HepG2 (cell line): Measurements from ENCODE around the gene UCN2. TPM values are rescaled to one million over a fixed set of nuclear protein-coding genes. Genes with fewer than 3 reads are reported as not detected.

Source experiments
- ATAC-seq: fragments of 200-7000 bp; cut with Tn5 transposase; 3 replicates; pipeline ENCODE4 v1.9.1; 2020; ENCODE audit warnings: mild to moderate bottlenecking, moderate library complexity
- BruUV-seq: library from RNA; stranded (reverse); fragments of 400-500 nt; replicated peaks from 2 replicates; lab custom pipeline; 2021; lab: Mats Ljungman, UMichigan
- CTCF ChIA-PET: fragments of 300-600 bp; formaldehyde crosslinking; extraction: SDS; loops from one replicate; lab custom pipeline; 2021; ENCODE audit warnings: low total read pairs, inconsistent platforms, low intra/inter-chr PET ratio; lab: Yijun Ruan, JAX
- POLR2A ChIA-PET: fragments of 350-600 bp; sonication (Branson Sonifier 250); formaldehyde crosslinking; loops from one replicate; lab custom pipeline; 2020; ENCODE audit warnings: antibody characterized with exemption, inconsistent platforms; lab: Yijun Ruan, JAX
- DNase-seq: peaks from one replicate; pipeline ENCODE4 v3.0.0-alpha.2; 2015; ENCODE audit warnings: low spot score
- FAIRE-seq: peaks from 3 replicates; lab custom pipeline; 2011; peaks lifted over from hg19 to GRCh38; lab: Jason Lieb, UNC
- H2AFZ ChIP-seq: one replicate; pipeline ENCODE4 v1.6.1; 2011; ENCODE audit warnings: low read length, inconsistent platforms
- H3K27ac ChIP-seq: fragments of 300-600 bp; 3 replicates; pipeline ENCODE4 v1.8.0; 2011; ENCODE audit warnings: mixed run types, mild to moderate bottlenecking, mixed read lengths, low read length, inconsistent platforms; ENCODE audit not compliant: insufficient read depth; ENCODE audit errors: extremely low read length
- H3K27me3 ChIP-seq, 2 experiments: fragments of 200-600 bp in 1 of 2; 2 replicates in 1 of 2; 3 replicates in 1 of 2; pipeline versions ENCODE4 v1.6.0 to v1.8.0; 2011; ENCODE audit warnings: low read length in 2 of 2, mild to moderate bottlenecking in 2 of 2, moderate library complexity in 2 of 2, inconsistent platforms in 1 of 2; ENCODE audit not compliant: insufficient read depth in 2 of 2, control insufficient read depth in 1 of 2
- H3K36me3 ChIP-seq, 2 experiments: fragments of 200-600 bp in 1 of 2; replicated peaks in 1 of 2; 2 replicates in 1 of 2; 3 replicates in 1 of 2; pipeline versions ENCODE4 v1.5.1 to v1.8.0; 2011; ENCODE audit warnings: low read length in 2 of 2, inconsistent platforms in 1 of 2; ENCODE audit not compliant: insufficient read depth in 2 of 2, control insufficient read depth in 1 of 2
- H3K4me1 ChIP-seq: 2 replicates; pipeline ENCODE4 v1.5.1; 2012; ENCODE audit warnings: low read length, inconsistent platforms; ENCODE audit not compliant: insufficient read depth
- H3K4me2 ChIP-seq: 2 replicates; pipeline ENCODE4 v1.6.0; 2011; ENCODE audit warnings: low read depth, low read length, inconsistent platforms
- H3K4me3 ChIP-seq, 3 experiments: fragments of 200-600 bp in 1 of 3; sonication (generic), shearing (Covaris generic) in 1 of 3; replicated peaks in 1 of 3; 2 replicates each; pipeline ENCODE4 v1.5.1; 2011 to 2016; ENCODE audit warnings: low read length in 3 of 3, inconsistent platforms in 2 of 3, low read depth in 2 of 3, mild to moderate bottlenecking in 2 of 3, control low read depth in 1 of 3, mixed read lengths in 1 of 3; ENCODE audit not compliant: insufficient read depth in 1 of 3
- H3K79me2 ChIP-seq: one replicate; pipeline ENCODE4 v1.6.1; 2011; ENCODE audit warnings: low read length, inconsistent platforms; ENCODE audit not compliant: insufficient read depth
- H3K9ac ChIP-seq: 2 replicates; pipeline ENCODE4 v1.6.0; 2011; ENCODE audit warnings: mild to moderate bottlenecking, low read depth, low read length, inconsistent platforms; ENCODE audit not compliant: insufficient read depth
- H3K9me3 ChIP-seq: 2 replicates; pipeline ENCODE4 v1.5.1; 2012; ENCODE audit warnings: mild to moderate bottlenecking, low read length
- H4K20me1 ChIP-seq: 2 replicates; pipeline ENCODE4 v1.6.0; 2011; ENCODE audit warnings: inconsistent platforms, mild to moderate bottlenecking, low read length, moderate library complexity; ENCODE audit not compliant: insufficient read depth
- DNMT3B ChIP-seq: conservative IDR thresholded peaks from 2 replicates; pipeline ENCODE4 v1.6.1; 2016; ENCODE audit warnings: missing biosample characterization, control low read depth
- ELF3 ChIP-seq: IDR thresholded peaks from 2 replicates; pipeline ENCODE4 v1.6.1; 2016; ENCODE audit warnings: missing genetic modification reagents, missing compliant biosample characterization
- KDM5B ChIP-seq: sonication (generic); formaldehyde crosslinking; IDR thresholded peaks from 2 replicates; pipeline ENCODE4 v1.4.0; 2020; ENCODE audit warnings: missing genetic modification reagents, mild to moderate bottlenecking, borderline replicate concordance
- PAWR ChIP-seq: sonication (generic); formaldehyde crosslinking; IDR thresholded peaks from 2 replicates; pipeline ENCODE4 v1.4.0; 2020; ENCODE audit warnings: missing genetic modification reagents, mild to moderate bottlenecking, borderline replicate concordance
- STAG1 ChIP-seq: sonication (generic); formaldehyde crosslinking; IDR thresholded peaks from 2 replicates; pipeline ENCODE4 v1.4.0; 2020; ENCODE audit warnings: missing genetic modification reagents
- TP53 ChIP-seq: sonication (generic); formaldehyde crosslinking; conservative IDR thresholded peaks from 2 replicates; pipeline ENCODE4 v1.4.0; 2020; ENCODE audit warnings: missing genetic modification reagents
- ZFP62 ChIP-seq: sonication (generic); formaldehyde crosslinking; IDR thresholded peaks from 2 replicates; pipeline ENCODE4 v1.4.0; 2020; ENCODE audit warnings: missing genetic modification reagents
- ZNF136 ChIP-seq: sonication (generic); formaldehyde crosslinking; IDR thresholded peaks from 2 replicates; pipeline ENCODE4 v1.8.1; 2022; ENCODE audit warnings: low read depth, mild to moderate bottlenecking, moderate library complexity, missing genetic modification reagents
- ZNF350 ChIP-seq: sonication (generic); formaldehyde crosslinking; IDR thresholded peaks from 2 replicates; pipeline ENCODE4 v1.4.0; 2020; ENCODE audit warnings: mild to moderate bottlenecking, low read depth, missing genetic modification reagents, borderline replicate concordance
- ZNF431 ChIP-seq: sonication (generic); formaldehyde crosslinking; IDR thresholded peaks from 2 replicates; pipeline ENCODE4 v1.9.0; 2022; ENCODE audit warnings: missing genetic modification reagents, low read depth, mild to moderate bottlenecking, borderline replicate concordance
- ZNF768 ChIP-seq: sonication (generic); formaldehyde crosslinking; IDR thresholded peaks from 2 replicates; pipeline ENCODE4 v1.4.0; 2020; ENCODE audit warnings: missing genetic modification reagents
- WGBS: methylation state at CpG from one replicate; pipeline ENCODE4 v1.1.6; 2017; ENCODE audit warnings: low lambda C conversion rate; 5-methylcytosine and 5-hydroxymethylcytosine counted together
- in situ Hi-C: cut with HindIII; loops from 2 replicates; pipeline ENCODE4 v1.10.0; 2017; ENCODE audit warnings: low pct_unique_long_range_greater_than_20kb; ENCODE audit not compliant: extremely low pct_ligation_motif_present
- intact Hi-C: fragments of 100-400 bp; cut with micrococcal nuclease; formaldehyde crosslinking; loops from one replicate; pipeline ENCODE4 v1.10.0; 2022; ENCODE audit not compliant: unreplicated experiment
- polyA plus RNA-seq, 8 experiments: library from polyadenylated mRNA; depleted of rRNA in 3 of 8; stranded (reverse) in 7 of 8; unstranded in 1 of 8; fragments of >200 nt; fragmentation: Illumina TruSeq in 4 of 8; extraction: Trizol in 4 of 8; gene quantifications; 2 replicates each; pipeline versions ENCODE4 v1.2.1 to v1.2.3, GENCODE V29; 2011 to 2016; ENCODE audit warnings: low read depth in 4 of 8, missing spikeins in 1 of 8, mixed read lengths in 1 of 8; ENCODE audit not compliant: insufficient read depth in 1 of 8
- total RNA-seq, 5 experiments: library from RNA; depleted of rRNA; stranded (reverse); fragments of >200 nt; fragmentation: Illumina TruSeq; extraction: Trizol; gene quantifications; 2 replicates each; pipeline ENCODE4 v1.2.3, GENCODE V29; 2016; ENCODE audit warnings: low read depth in 1 of 5
- TF ChIP-seq, protein P1 (sequence below): sonication (generic); formaldehyde crosslinking; IDR thresholded peaks from 2 replicates; pipeline ENCODE4 v1.9.0; 2021; ENCODE audit warnings: mild to moderate bottlenecking, missing genetic modification reagents
- TF ChIP-seq, protein P2 (sequence below): sonication (generic); formaldehyde crosslinking; IDR thresholded peaks from 2 replicates; pipeline ENCODE4 v1.4.0; 2020; ENCODE audit warnings: missing genetic modification reagents

The UCN2 gene
- total and polyA plus RNA-seq, 2 of the 13 experiments (the other 11 are each of a cell fraction or from before 2014, with no cell fraction given): 0.07 to 1.5 TPM

DNA sequence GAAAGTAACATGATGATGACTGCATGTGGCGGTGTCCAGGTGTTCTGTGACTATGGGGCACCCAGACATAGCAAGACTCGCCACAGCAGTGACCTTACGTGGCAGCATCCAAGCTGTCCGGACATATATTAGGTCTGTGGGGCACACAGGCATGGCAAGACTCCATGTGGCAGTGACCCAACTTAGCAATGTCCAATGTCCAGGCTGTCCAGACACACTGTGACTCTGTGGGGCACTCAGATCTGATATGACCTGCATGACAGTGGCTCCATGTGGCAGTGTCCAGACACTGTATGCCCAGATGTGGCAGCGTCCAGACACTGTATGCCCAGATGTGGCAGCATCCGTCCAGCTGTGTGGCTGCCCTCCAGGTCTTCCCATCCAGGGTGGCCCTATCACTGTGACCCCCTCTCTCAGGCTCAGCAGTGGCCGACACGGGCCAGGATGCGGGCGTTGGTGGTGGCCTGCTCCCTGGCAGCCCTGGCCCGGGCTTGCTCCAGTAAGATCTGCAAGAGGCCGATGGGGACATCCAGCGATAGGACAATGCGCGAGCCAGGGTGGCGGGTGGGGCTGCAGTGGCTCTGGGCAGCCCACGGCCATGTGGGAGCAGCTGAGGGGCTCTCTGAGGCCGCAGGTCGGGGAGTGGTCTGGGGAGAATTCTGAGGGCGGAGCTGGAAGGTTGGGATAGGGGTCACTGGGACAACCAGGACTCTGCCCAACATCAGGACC lies 1.1 kb downstream of the UCN2 start (continued):
- TF ChIP-seq, protein P1, sequence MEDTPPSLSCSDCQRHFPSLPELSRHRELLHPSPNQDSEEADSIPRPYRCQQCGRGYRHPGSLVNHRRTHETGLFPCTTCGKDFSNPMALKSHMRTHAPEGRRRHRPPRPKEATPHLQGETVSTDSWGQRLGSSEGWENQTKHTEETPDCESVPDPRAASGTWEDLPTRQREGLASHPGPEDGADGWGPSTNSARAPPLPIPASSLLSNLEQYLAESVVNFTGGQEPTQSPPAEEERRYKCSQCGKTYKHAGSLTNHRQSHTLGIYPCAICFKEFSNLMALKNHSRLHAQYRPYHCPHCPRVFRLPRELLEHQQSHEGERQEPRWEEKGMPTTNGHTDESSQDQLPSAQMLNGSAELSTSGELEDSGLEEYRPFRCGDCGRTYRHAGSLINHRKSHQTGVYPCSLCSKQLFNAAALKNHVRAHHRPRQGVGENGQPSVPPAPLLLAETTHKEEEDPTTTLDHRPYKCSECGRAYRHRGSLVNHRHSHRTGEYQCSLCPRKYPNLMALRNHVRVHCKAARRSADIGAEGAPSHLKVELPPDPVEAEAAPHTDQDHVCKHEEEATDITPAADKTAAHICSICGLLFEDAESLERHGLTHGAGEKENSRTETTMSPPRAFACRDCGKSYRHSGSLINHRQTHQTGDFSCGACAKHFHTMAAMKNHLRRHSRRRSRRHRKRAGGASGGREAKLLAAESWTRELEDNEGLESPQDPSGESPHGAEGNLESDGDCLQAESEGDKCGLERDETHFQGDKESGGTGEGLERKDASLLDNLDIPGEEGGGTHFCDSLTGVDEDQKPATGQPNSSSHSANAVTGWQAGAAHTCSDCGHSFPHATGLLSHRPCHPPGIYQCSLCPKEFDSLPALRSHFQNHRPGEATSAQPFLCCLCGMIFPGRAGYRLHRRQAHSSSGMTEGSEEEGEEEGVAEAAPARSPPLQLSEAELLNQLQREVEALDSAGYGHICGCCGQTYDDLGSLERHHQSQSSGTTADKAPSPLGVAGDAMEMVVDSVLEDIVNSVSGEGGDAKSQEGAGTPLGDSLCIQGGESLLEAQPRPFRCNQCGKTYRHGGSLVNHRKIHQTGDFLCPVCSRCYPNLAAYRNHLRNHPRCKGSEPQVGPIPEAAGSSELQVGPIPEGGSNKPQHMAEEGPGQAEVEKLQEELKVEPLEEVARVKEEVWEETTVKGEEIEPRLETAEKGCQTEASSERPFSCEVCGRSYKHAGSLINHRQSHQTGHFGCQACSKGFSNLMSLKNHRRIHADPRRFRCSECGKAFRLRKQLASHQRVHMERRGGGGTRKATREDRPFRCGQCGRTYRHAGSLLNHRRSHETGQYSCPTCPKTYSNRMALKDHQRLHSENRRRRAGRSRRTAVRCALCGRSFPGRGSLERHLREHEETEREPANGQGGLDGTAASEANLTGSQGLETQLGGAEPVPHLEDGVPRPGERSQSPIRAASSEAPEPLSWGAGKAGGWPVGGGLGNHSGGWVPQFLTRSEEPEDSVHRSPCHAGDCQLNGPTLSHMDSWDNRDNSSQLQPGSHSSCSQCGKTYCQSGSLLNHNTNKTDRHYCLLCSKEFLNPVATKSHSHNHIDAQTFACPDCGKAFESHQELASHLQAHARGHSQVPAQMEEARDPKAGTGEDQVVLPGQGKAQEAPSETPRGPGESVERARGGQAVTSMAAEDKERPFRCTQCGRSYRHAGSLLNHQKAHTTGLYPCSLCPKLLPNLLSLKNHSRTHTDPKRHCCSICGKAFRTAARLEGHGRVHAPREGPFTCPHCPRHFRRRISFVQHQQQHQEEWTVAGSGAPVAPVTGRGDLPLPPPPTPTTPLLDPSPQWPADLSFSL (CRISPR knock-in tag): no peak

DNA sequence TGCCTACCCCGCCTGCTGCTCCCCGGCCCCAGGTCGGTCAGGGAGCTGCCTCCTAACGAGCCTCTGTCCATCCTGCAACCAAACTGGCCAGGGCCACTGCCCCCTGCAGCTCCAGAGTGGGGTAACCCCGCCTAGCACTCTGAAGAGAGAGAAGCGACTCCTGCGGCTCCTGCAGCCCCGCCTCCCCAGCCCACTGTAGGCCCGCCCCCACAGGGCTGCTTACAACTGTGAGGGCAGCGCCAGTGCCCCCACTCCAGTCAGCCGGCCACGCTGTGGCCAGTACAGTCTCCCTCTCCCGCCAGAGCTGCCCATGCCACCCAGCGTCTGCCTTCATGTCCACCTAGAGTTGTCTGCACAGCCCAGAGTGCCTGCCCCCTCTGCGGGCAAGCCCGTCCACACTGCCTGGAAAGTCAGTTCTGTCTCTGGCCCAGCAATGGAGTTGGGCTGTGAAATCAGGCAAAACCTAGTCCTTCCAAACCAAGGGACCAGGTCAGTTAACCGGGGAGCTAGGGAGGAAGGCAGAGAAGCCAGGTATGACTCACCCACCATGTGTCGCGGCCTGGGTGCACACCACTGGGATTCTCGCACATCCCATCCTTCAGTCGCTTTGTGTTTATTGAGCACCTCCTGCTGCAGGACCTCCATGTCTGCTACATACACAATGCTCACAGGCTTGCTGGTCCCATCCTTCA lies 2.4 kb downstream of the UCN2 start:
- ATAC-seq (peak; percentile 68), DNase-seq (peak; percentile 71), FAIRE-seq (peak; percentile 12)
- intact Hi-C loops (no loop called here), in situ Hi-C loops (no loop called here)
- Histone ChIP-seq H3K36me3 (no peaks in the 10 kb centered on the region), H4K20me1 (no peaks in the 10 kb centered on the region), H3K4me3 (peak overlapping the region; percentile 18 to 68 (median 59); a peak in 4 of 6 replicates), H3K9ac (peak overlapping the region; percentile 42; the same call in 1 of the 2 replicates), H2AFZ (no peak overlapping the region), H3K9me3 (no peaks in the 10 kb centered on the region), H3K4me2 (peak overlapping the region; percentile 86), H3K27me3 (no peaks in the 10 kb centered on the region; a peak in 1 of 5 replicates), H3K27ac (no peak overlapping the region), H3K79me2 (peaks cover 4% of the 10 kb centered on the region), H3K4me1 (peaks cover 85% of the 10 kb centered on the region)
- no TSS peak for BruUV-seq
- 25% methylated on average over 16 of the region's 21 CpGs for WGBS
- CTCF ChIA-PET: no interaction called here
- POLR2A ChIA-PET: interaction anchor here (0.7 to 3.0 kb wide), 3 partner anchors 63 to 88 kb away, joined by 3 to 7 read pairs (median 4); partner anchors contain the start of gene SLC26A6
- TF ChIP-seq STAG1 (CRISPR knock-in tag): peak; percentile 21; the same call in 1 of the 2 replicates
- TF ChIP-seq ZNF350 (CRISPR knock-in tag): 0 out of 2 replicates have a peak, but pooled peaks have one; percentile 34
- no peak for TF ChIP-seq ZFP62
- TF ChIP-seq PAWR (CRISPR knock-in tag): no peak
- TF ChIP-seq KDM5B (CRISPR knock-in tag): peak; percentile 67
- TF ChIP-seq ZNF431 (CRISPR knock-in tag): no peak
- TF ChIP-seq ZNF136 (CRISPR knock-in tag): 0 out of 2 replicates have a peak, but pooled peaks have one; percentile 45
- no peak for TF ChIP-seq TP53
- TF ChIP-seq ZNF768: no peak
- TF ChIP-seq, protein P2, sequence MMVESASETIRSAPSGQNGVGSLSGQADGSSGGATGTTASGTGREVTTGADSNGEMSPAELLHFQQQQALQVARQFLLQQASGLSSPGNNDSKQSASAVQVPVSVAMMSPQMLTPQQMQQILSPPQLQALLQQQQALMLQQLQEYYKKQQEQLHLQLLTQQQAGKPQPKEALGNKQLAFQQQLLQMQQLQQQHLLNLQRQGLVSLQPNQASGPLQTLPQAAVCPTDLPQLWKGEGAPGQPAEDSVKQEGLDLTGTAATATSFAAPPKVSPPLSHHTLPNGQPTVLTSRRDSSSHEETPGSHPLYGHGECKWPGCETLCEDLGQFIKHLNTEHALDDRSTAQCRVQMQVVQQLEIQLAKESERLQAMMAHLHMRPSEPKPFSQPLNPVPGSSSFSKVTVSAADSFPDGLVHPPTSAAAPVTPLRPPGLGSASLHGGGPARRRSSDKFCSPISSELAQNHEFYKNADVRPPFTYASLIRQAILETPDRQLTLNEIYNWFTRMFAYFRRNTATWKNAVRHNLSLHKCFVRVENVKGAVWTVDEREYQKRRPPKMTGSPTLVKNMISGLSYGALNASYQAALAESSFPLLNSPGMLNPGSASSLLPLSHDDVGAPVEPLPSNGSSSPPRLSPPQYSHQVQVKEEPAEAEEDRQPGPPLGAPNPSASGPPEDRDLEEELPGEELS: no peak
- no peak for TF ChIP-seq DNMT3B
- no peak for TF ChIP-seq ELF3
